ENCODE results near the gene FNBP1. TPM values are rescaled to one million over a fixed set of nuclear protein-coding genes. Genes with fewer than 3 reads are reported as not detected.
"Not testable (repeated sequence)": the region's sequence is repeated elsewhere in the genome, so short reads cannot be mapped to it uniquely, and the experiment has no call there.

The FNBP1 gene
- total RNA-seq, 1 donor from 2014 or later: 198 TPM

GRCh38 chr9:130023144-130023787, 19.7 kb downstream of the FNBP1 start:
- intact Hi-C loops (cut with micrococcal nuclease): no loop called here

- intact Hi-C loops (cut with micrococcal nuclease): no loop called here
Observed at GRCh38 chr9:130022566-130023143, 20.3 kb downstream of the FNBP1 start.

- intact Hi-C loops (cut with micrococcal nuclease): not testable (repeated sequence)
Observed at GRCh38 chr9:130021842-130022241, 21.1 kb downstream of the FNBP1 start.

GRCh38 chr9:130021123-130021522, 21.9 kb downstream of the FNBP1 start:
- intact Hi-C loops (cut with micrococcal nuclease): no loop called here

GRCh38 chr9:130020618-130021017, 22.4 kb downstream of the FNBP1 start:
- intact Hi-C loops (cut with micrococcal nuclease): no loop called here

- intact Hi-C loops (cut with micrococcal nuclease): no loop called here
Observed at GRCh38 chr9:130018265-130018664, 24.7 kb downstream of the FNBP1 start.

GRCh38 chr9:130017510-130017909, 25.5 kb downstream of the FNBP1 start:
- intact Hi-C loops (cut with micrococcal nuclease): not testable (repeated sequence)

GRCh38 chr9:130017076-130017475, 25.9 kb downstream of the FNBP1 start:
- intact Hi-C loops (cut with micrococcal nuclease): no loop called here

GRCh38 chr9:130015353-130016019, 27.5 kb downstream of the FNBP1 start:
- intact Hi-C loops (cut with micrococcal nuclease): no loop called here

- intact Hi-C loops (cut with micrococcal nuclease): no loop called here
Observed at GRCh38 chr9:130013326-130013725, 29.7 kb downstream of the FNBP1 start.

GRCh38 chr9:130010151-130010988, 32.6 kb downstream of the FNBP1 start:
- intact Hi-C loops (cut with micrococcal nuclease): no loop called here

GRCh38 chr9:130009546-130009945, 33.4 kb downstream of the FNBP1 start:
- intact Hi-C loops (cut with micrococcal nuclease): not testable (repeated sequence)

GRCh38 chr9:130008538-130008937, 34.5 kb downstream of the FNBP1 start:
- intact Hi-C loops (cut with micrococcal nuclease): no loop called here

GRCh38 chr9:130006952-130007351, 36.0 kb downstream of the FNBP1 start:
- intact Hi-C loops (cut with micrococcal nuclease): not testable (repeated sequence)

- intact Hi-C loops (cut with micrococcal nuclease): no loop called here
Observed at GRCh38 chr9:130003943-130004552, 38.9 kb downstream of the FNBP1 start.

GRCh38 chr9:130002320-130002719, 40.7 kb downstream of the FNBP1 start:
- intact Hi-C loops (cut with micrococcal nuclease): no loop called here

GRCh38 chr9:130001190-130001589, 41.8 kb downstream of the FNBP1 start:
- intact Hi-C loops (cut with micrococcal nuclease): no loop called here

GRCh38 chr9:129999141-129999510, 43.9 kb downstream of the FNBP1 start:
- intact Hi-C loops (cut with micrococcal nuclease): loop anchor here (5.0 kb wide), 1 partner anchor 37 kb away; no protein-coding TSS in a partner anchor

GRCh38 chr9:129998491-129999140, 44.4 kb downstream of the FNBP1 start:
- intact Hi-C loops (cut with micrococcal nuclease): loop anchor here (5.0 kb wide), 1 partner anchor 36 kb away; no protein-coding TSS in a partner anchor

GRCh38 chr9:129997706-129998105, 45.3 kb downstream of the FNBP1 start:
- intact Hi-C loops (cut with micrococcal nuclease): loop anchor here (5.0 kb wide), 1 partner anchor 35 kb away; no protein-coding TSS in a partner anchor

Measured in T-helper 2 cell treated with Interferon-gamma antibody and Interleukin-4, amounts not matched to agents 100 ng/mL and 5 ng/mL, for 36 hours (primary cell).